Measurements from ENCODE around the gene ALKBH7.

The ALKBH7 gene

DNA sequence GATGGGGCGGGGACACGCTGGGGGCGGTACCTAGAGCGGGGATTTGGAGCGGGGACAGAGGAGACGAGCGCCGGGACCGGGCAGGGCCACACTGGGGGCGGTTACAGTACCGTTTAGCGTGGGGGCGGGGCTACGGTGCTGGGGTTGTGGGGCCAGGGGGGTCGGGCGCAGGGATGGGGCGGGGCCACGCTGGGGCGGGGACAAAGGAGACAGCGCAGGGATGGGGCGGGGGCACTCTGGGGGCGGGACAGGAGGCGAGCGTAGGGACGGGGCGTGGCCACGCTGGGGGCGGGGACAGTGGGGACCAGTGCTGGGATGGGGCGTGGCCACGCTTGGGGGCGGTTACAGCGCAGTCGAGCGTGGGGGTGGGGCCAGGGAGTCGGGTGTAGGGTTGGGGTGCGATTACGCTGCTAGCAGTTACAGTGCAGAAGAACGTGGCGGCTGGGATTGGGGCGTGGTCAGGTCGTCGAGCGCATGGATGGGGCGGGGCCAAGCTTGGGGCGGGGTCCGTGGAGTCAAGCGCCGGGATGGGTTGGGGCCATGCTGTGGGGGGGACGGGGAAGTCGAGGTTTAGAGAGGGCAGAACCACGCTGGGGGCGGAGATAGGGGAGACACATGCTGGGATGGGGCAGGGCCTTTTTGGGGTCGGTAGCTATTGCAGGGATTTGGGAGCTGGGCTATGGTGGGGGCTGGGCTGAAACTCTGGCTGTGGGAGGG, 660 bp downstream of the ALKBH7 start:
- Histone ChIP-seq H3K9ac (ENCODE audit: insufficient read length, low read depth) (peak overlapping the region; percentile 89), H3K4me3 (ENCODE audit: insufficient read length, low read depth) (peak overlapping the region; percentile 91), H3K4me1 (ENCODE audit: insufficient read depth, insufficient read length) (peaks cover 31% of the 10 kb centered on the region), H3K9me3 (ENCODE audit: insufficient read depth, low read length) (no peaks in the 10 kb centered on the region), H3K36me3 (ENCODE audit: insufficient read depth, insufficient read length, low read length) (peaks cover 41% of the 10 kb centered on the region), H3K27me3 (ENCODE audit: insufficient read depth, insufficient read length) (no peaks in the 10 kb centered on the region)
- TF ChIP-seq ZNF274 (IDR thresholded peaks at IDR 0.05; ENCODE audit: low read depth, low read length), result no peak
- TF ChIP-seq SUZ12 (IDR thresholded peaks at IDR 0.05; ENCODE audit: extremely low read depth, insufficient read depth, insufficient read length), result no peak
- TF ChIP-seq YY1 (IDR thresholded peaks at IDR 0.05; ENCODE audit: insufficient read depth, insufficient read length), result no peak
- peak; percentile 96 for DNase-seq (ENCODE audit: low read depth, low spot score)

DNA sequence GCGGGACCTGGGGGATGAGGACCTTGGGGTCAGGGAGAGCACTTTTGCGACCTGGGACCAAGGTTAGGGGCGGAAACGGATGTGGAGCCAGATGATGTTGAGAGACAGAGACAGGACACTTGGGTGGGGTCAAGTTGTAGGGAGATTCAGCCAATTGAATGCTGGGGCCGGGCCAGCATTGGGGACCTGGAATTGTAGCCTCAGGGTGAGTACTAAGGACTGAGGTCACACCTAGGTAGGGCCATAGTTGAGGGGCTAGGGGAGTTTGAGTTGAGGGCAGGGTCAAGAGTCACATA, 1.2 kb downstream of the ALKBH7 start:
- DNase-seq (ENCODE audit: low read depth, low spot score), result no peak
- peak overlapping the region; percentile 30 for H3K4me3 ChIP-seq (ENCODE audit: insufficient read length, low read depth)
- TF ChIP-seq YY1 (IDR thresholded peaks at IDR 0.05; ENCODE audit: insufficient read depth, insufficient read length), result no peak
- TF ChIP-seq SUZ12 (IDR thresholded peaks at IDR 0.05; ENCODE audit: extremely low read depth, insufficient read depth, insufficient read length), result no peak
- no peak for TF ChIP-seq ZNF274 (IDR thresholded peaks at IDR 0.05; ENCODE audit: low read depth, low read length)

DNA sequence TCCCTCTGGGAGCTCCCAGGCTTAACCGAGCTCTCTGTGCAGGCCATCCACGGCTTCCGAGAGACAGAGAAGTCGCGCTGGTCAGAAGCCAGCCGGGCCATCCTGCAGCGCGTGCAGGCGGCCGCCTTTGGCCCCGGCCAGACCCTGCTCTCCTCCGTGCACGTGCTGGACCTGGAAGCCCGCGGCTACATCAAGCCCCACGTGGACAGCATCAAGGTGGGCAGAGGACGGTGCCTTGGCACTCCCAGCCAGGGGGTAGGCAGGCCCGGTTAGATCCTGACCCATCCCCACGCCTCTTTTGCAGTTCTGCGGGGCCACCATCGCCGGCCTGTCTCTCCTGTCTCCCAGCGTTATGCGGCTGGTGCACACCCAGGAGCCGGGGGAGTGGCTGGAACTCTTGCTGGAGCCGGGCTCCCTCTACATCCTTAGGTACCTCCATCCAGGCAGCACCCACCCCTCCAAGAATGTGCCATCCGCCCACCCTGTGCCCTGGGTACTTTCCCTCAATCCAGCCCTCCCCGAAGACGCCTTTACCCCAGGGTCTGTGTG, 1.6 kb downstream of the ALKBH7 start:
- Histone ChIP-seq H3K27me3 (ENCODE audit: insufficient read depth, insufficient read length) (no peaks in the 10 kb centered on the region), H3K9ac (ENCODE audit: insufficient read length, low read depth) (peak overlapping the region; percentile 86), H3K4me1 (ENCODE audit: insufficient read depth, insufficient read length) (peaks cover 34% of the 10 kb centered on the region), H3K36me3 (ENCODE audit: insufficient read depth, insufficient read length, low read length) (peaks cover 42% of the 10 kb centered on the region), H3K9me3 (ENCODE audit: insufficient read depth, low read length) (no peaks in the 10 kb centered on the region), H3K4me3 (ENCODE audit: insufficient read length, low read depth) (peak overlapping the region; percentile 30)
- no peak for DNase-seq (ENCODE audit: low read depth, low spot score)
- no peak for TF ChIP-seq YY1 (IDR thresholded peaks at IDR 0.05; ENCODE audit: insufficient read depth, insufficient read length)

More for the DNA sequence above, 1.2 kb downstream of the ALKBH7 start:
- peaks cover 34% of the 10 kb centered on the region for H3K4me1 ChIP-seq (ENCODE audit: insufficient read depth, insufficient read length)
- no peaks in the 10 kb centered on the region for H3K27me3 ChIP-seq (ENCODE audit: insufficient read depth, insufficient read length)
- H3K9ac ChIP-seq (ENCODE audit: insufficient read length, low read depth), result peak overlapping the region; percentile 86
- no peaks in the 10 kb centered on the region for H3K9me3 ChIP-seq (ENCODE audit: insufficient read depth, low read length)
- H3K36me3 ChIP-seq (ENCODE audit: insufficient read depth, insufficient read length, low read length), result peaks cover 41% of the 10 kb centered on the region

DNA sequence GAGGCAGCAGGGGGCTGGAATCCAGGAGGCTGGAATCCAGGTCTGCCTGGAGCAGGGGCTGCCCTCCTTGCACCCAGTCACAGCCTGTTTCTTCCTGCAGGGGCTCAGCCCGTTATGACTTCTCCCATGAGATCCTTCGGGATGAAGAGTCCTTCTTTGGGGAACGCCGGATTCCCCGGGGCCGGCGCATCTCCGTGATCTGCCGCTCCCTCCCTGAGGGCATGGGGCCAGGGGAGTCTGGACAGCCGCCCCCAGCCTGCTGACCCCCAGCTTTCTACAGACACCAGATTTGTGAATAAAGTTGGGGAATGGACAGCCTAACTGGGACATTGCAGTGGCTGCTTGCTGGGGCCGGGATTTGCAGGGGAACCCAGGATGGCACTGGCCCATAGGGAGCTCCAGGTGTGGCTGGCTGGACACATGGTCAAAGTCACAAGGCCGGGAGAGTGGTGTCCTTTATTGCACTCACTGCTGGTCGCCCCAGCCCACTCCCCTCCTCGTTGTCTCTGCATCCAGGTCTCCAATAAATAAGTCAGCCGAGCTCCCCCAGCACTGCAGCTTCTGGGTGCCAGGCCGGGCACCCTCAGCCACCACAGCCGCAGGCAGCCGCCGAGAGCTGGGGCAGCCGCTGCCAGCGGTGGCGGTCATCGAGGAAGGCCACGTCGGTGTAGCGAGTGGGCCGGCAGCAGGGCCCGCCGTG, 2.3 kb downstream of the ALKBH7 start:
- Histone ChIP-seq H3K27me3 (ENCODE audit: insufficient read depth, insufficient read length) (no peaks in the 10 kb centered on the region), H3K9ac (ENCODE audit: insufficient read length, low read depth) (peak overlapping the region; percentile 86), H3K9me3 (ENCODE audit: insufficient read depth, low read length) (peaks cover under 1% of the 10 kb centered on the region; the same call in 1 of the 2 replicates), H3K4me3 (ENCODE audit: insufficient read length, low read depth) (no peak overlapping the region), H3K36me3 (ENCODE audit: insufficient read depth, insufficient read length, low read length) (peaks cover 45% of the 10 kb centered on the region), H3K4me1 (ENCODE audit: insufficient read depth, insufficient read length) (peaks cover 34% of the 10 kb centered on the region)
- no peak for DNase-seq (ENCODE audit: low read depth, low spot score)
- TF ChIP-seq ZNF274 (IDR thresholded peaks at IDR 0.05; ENCODE audit: low read depth, low read length), result no peak
- TF ChIP-seq SUZ12 (IDR thresholded peaks at IDR 0.05; ENCODE audit: extremely low read depth, insufficient read depth, insufficient read length), result no peak
- no peak for TF ChIP-seq YY1 (IDR thresholded peaks at IDR 0.05; ENCODE audit: insufficient read depth, insufficient read length)

DNA sequence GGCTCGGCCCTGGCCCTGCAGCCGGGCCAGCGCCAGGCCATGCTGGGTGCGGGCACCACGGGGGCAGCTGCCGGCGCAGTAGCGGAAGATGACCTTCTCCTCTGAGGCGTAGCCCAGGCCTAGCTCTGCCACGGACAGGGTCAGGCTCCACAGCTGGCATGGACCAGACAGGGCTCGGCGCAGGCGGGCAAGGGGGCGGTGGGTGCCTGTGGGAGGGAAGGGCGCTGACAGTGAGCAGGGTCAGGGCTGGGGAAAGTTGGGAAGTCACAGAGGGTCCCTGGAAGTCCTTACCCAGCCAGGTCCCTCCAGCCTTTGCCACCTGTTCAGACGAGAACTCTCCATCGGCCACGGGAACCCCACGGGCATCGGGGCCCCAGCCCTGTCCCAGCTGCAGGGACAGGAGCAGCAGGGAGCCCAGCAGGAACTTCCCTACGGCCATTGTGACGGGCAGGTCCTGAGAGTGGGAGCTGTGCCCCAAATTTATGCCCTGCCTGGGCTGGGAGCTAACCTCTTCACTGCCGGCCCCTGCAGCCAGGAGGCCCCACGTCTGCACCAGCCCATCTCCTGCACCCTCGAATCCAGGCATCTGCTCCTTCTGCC, 2.9 kb downstream of the ALKBH7 start, which contains the start of gene PSPN:
Gene PSPN (minus strand): TSS at position 523 of the 600 bp plus-strand sequence. CDS start 84 bp downstream, at position 439.
- H3K27me3 ChIP-seq (ENCODE audit: insufficient read depth, insufficient read length), result no peaks in the 10 kb centered on the region
- peaks cover 34% of the 10 kb centered on the region for H3K4me1 ChIP-seq (ENCODE audit: insufficient read depth, insufficient read length)
- H3K9me3 ChIP-seq (ENCODE audit: insufficient read depth, low read length), result peaks cover 7% of the 10 kb centered on the region; the same call in 1 of the 2 replicates
- TF ChIP-seq SUZ12 (IDR thresholded peaks at IDR 0.05; ENCODE audit: extremely low read depth, insufficient read depth, insufficient read length) (no peak), YY1 (IDR thresholded peaks at IDR 0.05; ENCODE audit: insufficient read depth, insufficient read length) (no peak), ZNF274 (IDR thresholded peaks at IDR 0.05; ENCODE audit: low read depth, low read length) (no peak)
- peaks cover 51% of the 10 kb centered on the region for H3K36me3 ChIP-seq (ENCODE audit: insufficient read depth, insufficient read length, low read length)
- no peak within 1 kb of the TSS for H3K4me3 ChIP-seq (ENCODE audit: insufficient read length, low read depth)
- H3K9ac ChIP-seq (ENCODE audit: insufficient read length, low read depth), result peak within 1 kb of the TSS; percentile 86
- DNase-seq (ENCODE audit: low read depth, low spot score), result no peak

GRCh38 chr19:6376512-6377190, 4.1 kb downstream of the ALKBH7 start:
- Histone ChIP-seq H3K4me3 (ENCODE audit: insufficient read length, low read depth) (no peak overlapping the region), H3K27me3 (ENCODE audit: insufficient read depth, insufficient read length) (no peaks in the 10 kb centered on the region), H3K9ac (ENCODE audit: insufficient read length, low read depth) (peak overlapping the region; percentile 57), H3K36me3 (ENCODE audit: insufficient read depth, insufficient read length, low read length) (peaks cover 63% of the 10 kb centered on the region), H3K4me1 (ENCODE audit: insufficient read depth, insufficient read length) (peaks cover 34% of the 10 kb centered on the region), H3K9me3 (ENCODE audit: insufficient read depth, low read length) (peaks cover 10% of the 10 kb centered on the region; the same call in 1 of the 2 replicates)
- no peak for DNase-seq (ENCODE audit: low read depth, low spot score)
- TF ChIP-seq SUZ12 (IDR thresholded peaks at IDR 0.05; ENCODE audit: extremely low read depth, insufficient read depth, insufficient read length) (no peak), YY1 (IDR thresholded peaks at IDR 0.05; ENCODE audit: insufficient read depth, insufficient read length) (no peak), ZNF274 (IDR thresholded peaks at IDR 0.05; ENCODE audit: low read depth, low read length) (no peak)
